NCI-H2227 treated with DMSO at 0.1 percent for 48 hours (cell line): ENCODE measurements around the gene PHLDA2.
"Not testable (repeated sequence)": the region's sequence is repeated elsewhere in the genome, so short reads cannot be mapped to it uniquely, and the experiment has no call there.

Source experiments
- DNase-seq: peaks from one replicate; lab custom pipeline; 2025; lab: John Stamatoyannopoulos, UW

PHLDA2 gene

DNA sequence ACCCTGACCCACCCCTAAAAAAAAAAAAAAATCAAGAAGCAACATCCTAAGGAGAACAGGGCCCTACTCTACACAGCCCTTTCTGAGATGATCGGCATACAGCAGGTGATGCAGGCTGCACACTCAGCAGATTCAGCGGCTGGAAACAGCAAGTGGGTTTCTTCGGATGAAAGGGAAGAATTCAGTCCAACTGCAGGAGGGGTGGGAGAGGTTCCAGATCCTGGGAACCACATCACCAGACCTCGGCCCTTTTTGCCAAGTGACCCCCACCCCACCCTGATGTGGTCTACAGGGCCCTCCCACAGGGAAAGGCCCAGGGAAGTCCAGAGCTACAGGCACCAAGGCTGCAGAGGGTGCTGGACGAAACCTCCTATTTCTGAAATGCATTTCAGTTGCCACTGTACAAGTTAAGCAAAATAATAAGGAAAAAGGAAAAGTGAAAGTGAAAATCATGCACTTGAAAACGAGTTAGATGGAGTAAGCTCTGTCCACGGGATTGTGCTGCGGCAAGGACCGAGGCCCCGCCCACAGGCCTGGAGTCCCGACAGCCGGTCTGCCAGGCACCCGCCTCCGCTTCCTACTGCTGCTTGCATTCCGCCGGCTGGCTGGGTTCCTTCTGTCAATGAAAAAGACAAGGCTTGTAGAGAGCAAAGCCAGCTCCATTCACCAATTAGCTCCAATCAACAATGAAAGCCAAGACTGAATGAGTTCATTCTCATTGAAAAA, 16.0 kb upstream of the PHLDA2 start:
- peak; percentile 9 for DNase-seq

- no peak for DNase-seq
Measured at GRCh38 chr11:2944530-2944929, 15.3 kb upstream of the PHLDA2 start.

DNA sequence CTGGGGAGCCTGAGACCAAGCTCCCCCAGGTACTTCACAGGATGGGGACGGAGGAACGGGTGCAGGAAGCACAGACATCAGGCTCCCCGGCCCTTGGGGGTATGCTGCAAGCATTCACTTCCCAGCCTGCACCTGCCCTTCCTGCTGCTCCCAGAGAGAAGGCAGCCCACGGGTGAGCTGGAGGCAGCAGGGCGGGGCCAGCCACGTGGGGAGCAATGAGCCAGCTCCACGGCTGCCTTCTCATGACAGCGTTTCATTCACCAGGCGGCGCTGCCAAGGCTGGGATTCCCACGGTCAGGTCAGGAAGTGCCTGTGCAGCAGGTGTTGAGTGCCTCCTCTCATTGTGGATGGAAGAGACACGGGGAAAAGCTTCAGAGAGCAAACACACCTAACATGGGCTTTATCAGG, 14.5 kb upstream of the PHLDA2 start:
- DNase-seq, result no peak

- DNase-seq, result no peak
Measured at GRCh38 chr11:2942872-2943710, 13.9 kb upstream of the PHLDA2 start.

DNA sequence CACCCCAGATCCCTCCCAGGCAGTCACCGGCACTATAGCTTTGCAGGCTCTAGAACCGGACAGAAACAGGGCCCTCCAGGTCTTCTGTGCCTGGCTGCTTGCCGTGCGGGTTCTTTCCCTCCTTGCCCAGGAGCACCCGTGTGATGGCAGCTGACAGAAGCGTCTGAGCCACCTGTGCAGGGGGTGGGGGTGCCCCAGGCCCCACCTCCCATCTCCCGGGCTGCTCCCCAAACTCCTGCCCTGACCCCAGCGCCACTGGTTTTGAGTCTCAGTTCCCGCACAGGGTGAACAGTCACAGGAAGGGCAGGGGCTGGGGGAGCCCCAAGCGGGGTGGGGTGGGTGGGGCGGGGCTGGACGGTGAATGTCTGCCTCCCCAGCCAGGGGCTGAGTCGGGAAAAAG, 13.2 kb upstream of the PHLDA2 start:
- DNase-seq, result no peak

- no peak for DNase-seq
Measured at GRCh38 chr11:2940921-2941821, 12.0 kb upstream of the PHLDA2 start.

GRCh38 chr11:2940147-2940920, 11.1 kb upstream of the PHLDA2 start:
- no peak for DNase-seq

GRCh38 chr11:2938458-2939418, 9.5 kb upstream of the PHLDA2 start:
- not testable (repeated sequence) for DNase-seq

- DNase-seq, result not testable (repeated sequence)
Measured at GRCh38 chr11:2937641-2938457, 8.6 kb upstream of the PHLDA2 start.

GRCh38 chr11:2934611-2935239, 5.5 kb upstream of the PHLDA2 start:
- DNase-seq, result no peak

DNA sequence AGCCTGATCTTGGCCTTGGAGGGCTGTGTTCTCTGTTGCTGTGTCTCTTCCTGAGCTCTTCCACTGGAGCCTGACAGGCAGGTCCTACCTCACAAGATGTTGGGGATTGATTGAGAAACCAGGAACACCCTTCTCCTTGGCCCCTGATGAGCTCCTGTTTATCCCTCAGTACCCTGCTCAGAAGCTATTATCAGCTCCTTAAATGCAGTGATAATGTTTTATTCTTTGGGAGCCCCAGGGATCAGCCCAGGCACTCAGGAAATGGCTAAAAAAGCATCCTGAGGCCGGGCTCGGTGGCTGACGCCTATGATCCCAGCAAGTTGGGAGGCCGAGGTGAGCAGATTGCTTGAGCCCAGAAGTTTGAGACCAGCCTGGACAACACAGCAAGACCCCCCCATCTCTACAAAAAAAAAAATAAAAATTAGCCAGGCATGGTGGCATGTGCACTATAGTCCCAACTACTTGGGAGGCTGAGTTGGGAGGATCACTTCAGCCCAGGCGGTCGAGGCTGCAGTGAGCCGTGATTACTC, 4.9 kb upstream of the PHLDA2 start:
- no peak for DNase-seq

DNA sequence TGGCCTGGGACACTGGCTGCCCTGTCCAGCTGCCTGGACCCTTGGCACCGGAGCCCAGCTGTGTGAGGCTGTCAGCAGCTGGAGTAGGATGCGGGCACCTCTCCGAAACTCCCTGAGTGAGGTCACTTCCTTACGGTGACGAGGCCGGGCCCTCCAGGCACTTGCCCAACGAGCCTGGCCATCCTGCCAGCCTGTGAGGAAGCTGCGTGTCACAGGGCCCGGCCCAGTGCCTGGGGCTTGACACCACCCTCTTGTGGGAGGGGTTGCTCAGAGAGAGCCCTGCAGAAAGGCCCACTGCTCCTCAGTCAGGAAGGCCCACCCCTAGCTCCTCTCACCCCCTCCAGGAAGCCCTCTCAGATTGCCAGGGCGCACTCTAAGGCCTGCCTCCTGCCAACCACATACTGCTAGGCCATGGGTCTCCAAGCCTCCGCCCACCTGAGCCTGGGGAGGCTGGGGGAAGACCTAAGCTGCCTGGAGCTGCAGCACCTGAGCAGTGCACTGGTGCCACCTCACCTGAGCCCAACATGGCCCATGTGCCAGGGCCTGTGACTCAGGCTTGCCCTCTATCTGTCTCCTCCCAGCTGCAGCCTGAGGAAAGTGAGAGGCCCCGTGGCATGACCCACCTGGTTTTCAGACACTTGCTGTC, 4.3 kb upstream of the PHLDA2 start:
- DNase-seq, result no peak

DNA sequence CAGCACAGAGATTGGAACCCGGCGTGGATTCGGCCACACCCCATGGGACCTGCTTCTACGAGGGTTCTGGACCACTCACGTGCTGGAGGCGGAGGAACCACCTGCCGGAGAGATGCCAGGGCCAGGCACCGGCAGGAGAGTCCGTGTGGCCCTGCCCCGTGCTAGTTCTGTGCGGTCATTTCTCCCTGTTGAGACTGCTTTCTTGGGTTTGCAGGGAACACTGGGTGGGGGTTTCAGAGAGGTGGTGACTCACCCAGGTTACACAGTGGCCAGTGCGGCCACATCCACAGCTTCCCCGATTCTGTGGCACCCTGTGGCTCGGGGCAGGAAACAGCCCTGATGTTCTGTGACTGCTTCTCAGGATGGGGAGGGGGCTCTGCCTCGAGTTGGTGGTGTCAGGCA, 3.6 kb upstream of the PHLDA2 start:
- DNase-seq, result no peak

DNA sequence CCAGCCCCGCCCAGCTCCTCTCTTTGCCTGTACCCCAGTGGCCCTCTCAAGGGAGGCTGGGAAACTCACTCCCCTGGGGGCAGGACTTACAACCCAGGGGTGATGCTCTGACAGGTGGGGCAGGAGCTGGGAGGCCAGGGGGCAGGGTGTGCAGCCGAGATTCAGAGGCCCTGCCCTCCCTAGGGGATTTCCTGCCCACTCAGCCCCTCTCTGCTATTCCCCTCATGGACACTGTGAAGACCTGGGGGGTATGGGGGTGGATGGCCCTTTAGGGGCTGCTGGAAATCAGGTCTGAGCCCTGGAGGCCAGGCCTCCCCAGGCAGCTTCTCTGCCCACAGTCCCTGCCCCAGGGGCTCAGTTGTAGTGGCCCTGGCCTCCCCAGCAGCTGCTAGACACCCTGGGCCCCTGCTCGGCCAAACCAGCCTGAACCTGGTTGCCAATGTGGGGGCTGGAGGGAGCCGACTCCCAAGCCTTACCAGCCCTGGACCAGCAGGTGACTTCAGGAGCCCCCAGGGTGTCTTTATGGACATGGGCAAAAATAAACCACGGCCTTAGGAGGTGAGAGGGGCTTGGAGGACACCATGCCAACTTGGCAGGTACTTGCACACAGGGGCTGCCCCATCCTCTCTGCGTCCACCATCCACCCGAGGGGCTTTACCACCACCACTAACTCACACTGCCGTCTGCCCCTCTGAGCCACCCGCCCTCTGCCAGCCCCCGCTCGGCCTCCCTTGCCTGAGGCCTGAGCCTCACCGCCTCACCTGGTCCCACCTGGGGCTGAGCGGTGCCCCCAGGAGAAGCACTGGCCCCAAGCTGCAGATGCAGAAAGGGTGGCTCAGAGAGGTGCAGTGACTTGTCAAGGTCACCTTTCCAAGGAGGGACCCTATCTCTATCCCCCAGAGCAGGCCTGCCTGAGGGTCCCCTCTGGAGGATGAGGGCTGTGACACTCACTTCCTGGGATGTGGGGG, 2.8 kb upstream of the PHLDA2 start:
- DNase-seq, result no peak

- DNase-seq, result no peak
Measured at GRCh38 chr11:2931420-2931746, 2.2 kb upstream of the PHLDA2 start.

- DNase-seq, result no peak
Measured at GRCh38 chr11:2930704-2931419, 1.6 kb upstream of the PHLDA2 start.
